Esophagus muscularis mucosa (tissue), 3 donors: ENCODE results near the gene RAG1.

Source experiments
- POLR2A ChIP-seq: fragments of 450-650 bp; IDR thresholded peaks from one replicate; pipeline ENCODE4 v1.6.1; 2017; ENCODE audit warnings: antibody characterized with exemption, moderate library complexity, mild to moderate bottlenecking, low read depth
- POLR2AphosphoS5 ChIP-seq, 2 donors: sonication (generic); formaldehyde crosslinking; IDR thresholded peaks; one replicate each; pipeline ENCODE4 v1.6.1; 2017; ENCODE audit warnings: antibody characterized with exemption in 2 of 2
- TF ChIP-seq, protein P1 (sequence below), 3 experiments: fragments of 200-600 bp in 2 of 3; fragments of 450-650 bp in 1 of 3; sonication (generic) in 2 of 3; IDR thresholded peaks; one replicate each; pipeline ENCODE4 v1.5.1; 2017 to 2019; ENCODE audit warnings: antibody characterized with exemption in 3 of 3, mild to moderate bottlenecking in 2 of 3, moderate library complexity in 1 of 3

DNA sequence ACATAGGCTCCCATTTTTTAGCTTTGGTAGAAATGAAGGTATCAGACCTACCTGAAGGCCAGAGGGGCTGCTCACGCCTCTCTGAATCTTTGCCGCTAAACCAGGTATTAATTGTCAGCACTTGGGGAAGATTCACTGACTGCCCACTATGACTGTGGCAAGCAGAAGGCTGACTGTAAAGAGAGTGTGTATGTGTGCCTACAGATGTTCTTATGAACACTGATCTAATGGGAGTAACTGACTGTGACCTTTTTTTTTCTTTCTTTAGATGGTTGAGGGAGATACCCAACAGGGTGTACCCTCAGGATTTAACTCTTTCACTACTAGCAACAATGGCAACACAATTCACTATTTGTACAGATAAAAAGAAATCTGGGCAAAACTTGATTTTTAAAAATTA lies 30.2 kb downstream of the RAG1 start, which contains the start of gene RAG2:
- TF ChIP-seq, protein P1, sequence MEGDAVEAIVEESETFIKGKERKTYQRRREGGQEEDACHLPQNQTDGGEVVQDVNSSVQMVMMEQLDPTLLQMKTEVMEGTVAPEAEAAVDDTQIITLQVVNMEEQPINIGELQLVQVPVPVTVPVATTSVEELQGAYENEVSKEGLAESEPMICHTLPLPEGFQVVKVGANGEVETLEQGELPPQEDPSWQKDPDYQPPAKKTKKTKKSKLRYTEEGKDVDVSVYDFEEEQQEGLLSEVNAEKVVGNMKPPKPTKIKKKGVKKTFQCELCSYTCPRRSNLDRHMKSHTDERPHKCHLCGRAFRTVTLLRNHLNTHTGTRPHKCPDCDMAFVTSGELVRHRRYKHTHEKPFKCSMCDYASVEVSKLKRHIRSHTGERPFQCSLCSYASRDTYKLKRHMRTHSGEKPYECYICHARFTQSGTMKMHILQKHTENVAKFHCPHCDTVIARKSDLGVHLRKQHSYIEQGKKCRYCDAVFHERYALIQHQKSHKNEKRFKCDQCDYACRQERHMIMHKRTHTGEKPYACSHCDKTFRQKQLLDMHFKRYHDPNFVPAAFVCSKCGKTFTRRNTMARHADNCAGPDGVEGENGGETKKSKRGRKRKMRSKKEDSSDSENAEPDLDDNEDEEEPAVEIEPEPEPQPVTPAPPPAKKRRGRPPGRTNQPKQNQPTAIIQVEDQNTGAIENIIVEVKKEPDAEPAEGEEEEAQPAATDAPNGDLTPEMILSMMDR (IDR thresholded peaks at IDR 0.05), result no peak
- TF ChIP-seq POLR2AphosphoS5 (IDR thresholded peaks at IDR 0.05) (no peak), POLR2A (no peak)
